ENCODE results near the gene NOC2L.
"Not testable (repeated sequence)": the region's sequence is repeated elsewhere in the genome, so short reads cannot be mapped to it uniquely, and the experiment has no call there.

Gene NOC2L

GRCh38 chr1:999725-1000356, 40.8 kb upstream of the NOC2L start, which contains the start of gene HES4:
Gene HES4 (minus strand): TSS chr1:1000097. CDS start chr1:999973, 124 bp downstream.
- H3K4me1 ChIP-seq (ENCODE audit: control insufficient read depth, insufficient read depth, low read length, poor library complexity, severe bottlenecking), result peaks cover 47% of the 10 kb centered on the region
- H3K9me3 ChIP-seq (ENCODE audit: control insufficient read depth, low read length), result no peaks in the 10 kb centered on the region
- DNase-seq, result peak; percentile 37 to 53 (median 45)
- peaks cover 76% of the 10 kb centered on the region for H3K27me3 ChIP-seq (replicated peaks; ENCODE audit: control insufficient read depth, insufficient read depth, low read length, poor library complexity, severe bottlenecking)
- peak within 1 kb of the TSS; percentile 46 for H3K4me3 ChIP-seq (ENCODE audit: insufficient read depth, low read depth, low read length, poor library complexity, severe bottlenecking)
- H3K27ac ChIP-seq (ENCODE audit: insufficient read depth, low read length, poor library complexity, severe bottlenecking), result peak within 1 kb of the TSS; percentile 25
- H3K36me3 ChIP-seq (ENCODE audit: control insufficient read depth, insufficient read depth, low read length), result no peaks in the 10 kb centered on the region

GRCh38 chr1:998995-999724, 40.1 kb upstream of the NOC2L start:
- Histone ChIP-seq H3K27ac (ENCODE audit: insufficient read depth, low read length, poor library complexity, severe bottlenecking) (no peak overlapping the region), H3K27me3 (replicated peaks; ENCODE audit: control insufficient read depth, insufficient read depth, low read length, poor library complexity, severe bottlenecking) (peaks cover 70% of the 10 kb centered on the region), H3K36me3 (ENCODE audit: control insufficient read depth, insufficient read depth, low read length) (no peaks in the 10 kb centered on the region), H3K9me3 (ENCODE audit: control insufficient read depth, low read length) (no peaks in the 10 kb centered on the region), H3K4me1 (ENCODE audit: control insufficient read depth, insufficient read depth, low read length, poor library complexity, severe bottlenecking) (peaks cover 46% of the 10 kb centered on the region), H3K4me3 (ENCODE audit: insufficient read depth, low read depth, low read length, poor library complexity, severe bottlenecking) (peak overlapping the region; percentile 46)
- DNase-seq, result peak in 1 of 3 donors; percentile 28

DNA sequence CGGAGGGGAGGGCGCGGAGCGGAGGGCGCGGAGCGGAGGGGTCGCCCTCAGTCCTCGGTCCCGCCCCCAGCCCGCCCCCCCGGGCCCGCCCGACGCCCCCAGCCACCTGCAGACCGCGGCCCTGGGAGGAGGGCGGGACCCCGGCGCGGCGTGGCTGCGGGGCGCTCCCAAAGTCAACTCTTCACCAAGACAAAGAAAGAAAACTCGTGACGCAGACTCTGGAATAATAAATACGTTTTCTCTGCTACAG, 39.6 kb upstream of the NOC2L start:
- H3K36me3 ChIP-seq (ENCODE audit: control insufficient read depth, insufficient read depth, low read length), result no peaks in the 10 kb centered on the region
- DNase-seq, result no peak
- no peaks in the 10 kb centered on the region for H3K9me3 ChIP-seq (ENCODE audit: control insufficient read depth, low read length)
- H3K4me3 ChIP-seq (ENCODE audit: insufficient read depth, low read depth, low read length, poor library complexity, severe bottlenecking), result no peak overlapping the region
- H3K4me1 ChIP-seq (ENCODE audit: control insufficient read depth, insufficient read depth, low read length, poor library complexity, severe bottlenecking), result peaks cover 46% of the 10 kb centered on the region
- H3K27me3 ChIP-seq (replicated peaks; ENCODE audit: control insufficient read depth, insufficient read depth, low read length, poor library complexity, severe bottlenecking), result peaks cover 65% of the 10 kb centered on the region
- H3K27ac ChIP-seq (ENCODE audit: insufficient read depth, low read length, poor library complexity, severe bottlenecking), result no peak overlapping the region

DNA sequence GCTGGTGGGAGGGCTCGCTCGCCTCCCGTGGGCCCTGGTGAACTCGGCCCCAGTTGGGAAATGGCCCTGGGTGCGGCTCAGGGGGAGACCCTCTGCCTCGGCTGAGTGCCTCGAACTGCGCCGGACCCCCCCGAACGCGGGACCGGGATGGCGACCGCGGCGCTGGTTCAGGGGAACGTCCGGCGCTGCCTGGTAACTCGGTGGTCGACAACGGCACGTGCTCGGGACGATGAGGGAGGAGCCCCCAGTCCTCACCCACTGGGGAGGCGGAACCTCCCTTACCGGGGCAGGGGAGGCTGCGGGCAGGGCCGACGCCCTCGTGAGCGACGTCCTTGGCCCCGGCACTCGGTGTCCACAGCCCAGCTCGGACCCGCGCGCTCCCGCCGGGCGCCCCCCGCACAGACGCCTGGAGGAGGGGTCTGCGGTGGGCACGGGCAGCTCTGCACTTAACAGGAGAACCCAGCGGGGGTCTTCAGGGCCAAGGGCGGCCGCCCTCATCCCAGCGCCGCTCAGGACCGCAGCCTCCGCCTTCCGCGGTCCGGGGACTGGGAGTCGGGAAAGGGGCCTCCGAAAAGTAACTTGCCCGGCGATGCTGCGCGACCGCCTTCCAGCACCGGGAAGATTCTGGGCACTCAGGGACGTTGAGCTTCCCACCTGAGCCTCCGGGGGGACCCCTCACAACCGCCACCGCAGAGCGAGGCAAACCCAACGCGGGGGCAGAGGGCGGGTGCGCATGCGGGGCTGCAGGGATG, 39.1 kb upstream of the NOC2L start:
- H3K27ac ChIP-seq (ENCODE audit: insufficient read depth, low read length, poor library complexity, severe bottlenecking), result no peak overlapping the region
- no peaks in the 10 kb centered on the region for H3K36me3 ChIP-seq (ENCODE audit: control insufficient read depth, insufficient read depth, low read length)
- DNase-seq, result no peak
- H3K27me3 ChIP-seq (replicated peaks; ENCODE audit: control insufficient read depth, insufficient read depth, low read length, poor library complexity, severe bottlenecking), result peaks cover 60% of the 10 kb centered on the region
- H3K4me1 ChIP-seq (ENCODE audit: control insufficient read depth, insufficient read depth, low read length, poor library complexity, severe bottlenecking), result peaks cover 46% of the 10 kb centered on the region
- H3K9me3 ChIP-seq (ENCODE audit: control insufficient read depth, low read length), result no peaks in the 10 kb centered on the region
- no peak overlapping the region for H3K4me3 ChIP-seq (ENCODE audit: insufficient read depth, low read depth, low read length, poor library complexity, severe bottlenecking)

- peaks cover 46% of the 10 kb centered on the region for H3K4me1 ChIP-seq (ENCODE audit: control insufficient read depth, insufficient read depth, low read length, poor library complexity, severe bottlenecking)
- H3K27me3 ChIP-seq (replicated peaks; ENCODE audit: control insufficient read depth, insufficient read depth, low read length, poor library complexity, severe bottlenecking), result peaks cover 55% of the 10 kb centered on the region
- H3K9me3 ChIP-seq (ENCODE audit: control insufficient read depth, low read length), result no peaks in the 10 kb centered on the region
- DNase-seq, result no peak
- no peak overlapping the region for H3K4me3 ChIP-seq (ENCODE audit: insufficient read depth, low read depth, low read length, poor library complexity, severe bottlenecking)
- H3K36me3 ChIP-seq (ENCODE audit: control insufficient read depth, insufficient read depth, low read length), result no peaks in the 10 kb centered on the region
- no peak overlapping the region for H3K27ac ChIP-seq (ENCODE audit: insufficient read depth, low read length, poor library complexity, severe bottlenecking)
Observed at GRCh38 chr1:997713-997992, 38.6 kb upstream of the NOC2L start.

- H3K27me3 ChIP-seq (replicated peaks; ENCODE audit: control insufficient read depth, insufficient read depth, low read length, poor library complexity, severe bottlenecking), result peaks cover 52% of the 10 kb centered on the region
- H3K27ac ChIP-seq (ENCODE audit: insufficient read depth, low read length, poor library complexity, severe bottlenecking), result no peak overlapping the region
- H3K9me3 ChIP-seq (ENCODE audit: control insufficient read depth, low read length), result no peaks in the 10 kb centered on the region
- H3K36me3 ChIP-seq (ENCODE audit: control insufficient read depth, insufficient read depth, low read length), result no peaks in the 10 kb centered on the region
- H3K4me3 ChIP-seq (ENCODE audit: insufficient read depth, low read depth, low read length, poor library complexity, severe bottlenecking), result no peak overlapping the region
- H3K4me1 ChIP-seq (ENCODE audit: control insufficient read depth, insufficient read depth, low read length, poor library complexity, severe bottlenecking), result peaks cover 43% of the 10 kb centered on the region
- DNase-seq, result no peak
Observed at GRCh38 chr1:996851-997712, 38.0 kb upstream of the NOC2L start.

- H3K9me3 ChIP-seq (ENCODE audit: control insufficient read depth, low read length), result no peaks in the 10 kb centered on the region
Observed at GRCh38 chr1:995665-996633, 36.9 kb upstream of the NOC2L start.

GRCh38 chr1:994546-994945, 35.5 kb upstream of the NOC2L start:
- H3K4me1 ChIP-seq (ENCODE audit: control insufficient read depth, insufficient read depth, low read length, poor library complexity, severe bottlenecking), result peaks cover 20% of the 10 kb centered on the region
- peaks cover 29% of the 10 kb centered on the region for H3K27me3 ChIP-seq (replicated peaks; ENCODE audit: control insufficient read depth, insufficient read depth, low read length, poor library complexity, severe bottlenecking)
- H3K27ac ChIP-seq (ENCODE audit: insufficient read depth, low read length, poor library complexity, severe bottlenecking); H3K9me3 ChIP-seq (ENCODE audit: control insufficient read depth, low read length); H3K4me3 ChIP-seq (ENCODE audit: insufficient read depth, low read depth, low read length, poor library complexity, severe bottlenecking); DNase-seq; H3K36me3 ChIP-seq (ENCODE audit: control insufficient read depth, insufficient read depth, low read length): not testable (repeated sequence)

More at GRCh38 chr1:995665-996633, 36.9 kb upstream of the NOC2L start:
- Histone ChIP-seq H3K4me1 (ENCODE audit: control insufficient read depth, insufficient read depth, low read length, poor library complexity, severe bottlenecking) (peaks cover 32% of the 10 kb centered on the region), H3K27ac (ENCODE audit: insufficient read depth, low read length, poor library complexity, severe bottlenecking) (no peak overlapping the region), H3K4me3 (ENCODE audit: insufficient read depth, low read depth, low read length, poor library complexity, severe bottlenecking) (no peak overlapping the region), H3K27me3 (replicated peaks; ENCODE audit: control insufficient read depth, insufficient read depth, low read length, poor library complexity, severe bottlenecking) (peaks cover 41% of the 10 kb centered on the region), H3K36me3 (ENCODE audit: control insufficient read depth, insufficient read depth, low read length) (no peaks in the 10 kb centered on the region)
- no peak for DNase-seq

DNA sequence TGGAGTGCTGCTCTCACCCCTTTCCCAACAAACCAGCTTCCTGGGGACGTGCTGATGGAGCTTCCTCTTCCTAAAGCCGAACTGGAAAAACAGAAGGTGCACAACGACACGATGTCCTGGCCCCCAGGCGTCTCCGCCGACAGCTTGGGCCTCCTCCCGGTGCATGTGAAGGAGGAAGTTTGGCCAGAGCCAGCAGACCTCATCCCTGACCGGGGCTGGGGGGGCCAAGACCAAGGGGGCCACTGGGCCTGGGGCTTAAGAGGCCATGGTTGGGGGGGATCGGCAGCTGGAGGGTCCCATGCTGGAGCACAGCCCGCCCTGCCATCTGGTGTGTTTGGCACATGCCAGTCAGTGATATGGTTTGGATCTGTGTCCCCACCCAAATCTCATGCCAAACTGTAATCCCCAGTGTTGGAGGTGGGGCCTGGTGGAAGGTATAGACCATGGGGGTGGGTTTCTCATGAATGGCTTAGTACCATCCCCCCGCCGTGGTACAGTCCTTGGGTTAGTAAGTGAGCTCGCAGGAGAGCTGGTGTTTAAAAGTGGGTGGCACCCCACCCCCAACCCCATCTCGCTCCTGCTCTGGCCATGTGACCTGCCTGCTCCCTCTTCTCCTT, 34.4 kb upstream of the NOC2L start:
- Histone ChIP-seq H3K27me3 (replicated peaks; ENCODE audit: control insufficient read depth, insufficient read depth, low read length, poor library complexity, severe bottlenecking) (peaks cover 19% of the 10 kb centered on the region), H3K27ac (ENCODE audit: insufficient read depth, low read length, poor library complexity, severe bottlenecking) (no peak overlapping the region)
- no peak for DNase-seq

More for the DNA sequence above, 34.4 kb upstream of the NOC2L start:
- Histone ChIP-seq H3K4me3 (ENCODE audit: insufficient read depth, low read depth, low read length, poor library complexity, severe bottlenecking) (no peak overlapping the region), H3K4me1 (ENCODE audit: control insufficient read depth, insufficient read depth, low read length, poor library complexity, severe bottlenecking) (peaks cover 11% of the 10 kb centered on the region), H3K36me3 (ENCODE audit: control insufficient read depth, insufficient read depth, low read length) (no peaks in the 10 kb centered on the region), H3K9me3 (ENCODE audit: control insufficient read depth, low read length) (no peaks in the 10 kb centered on the region)

Data from effector memory CD4-positive, alpha-beta T cell (primary cell).